ENCODE results near the gene CCDC182. TPM values are rescaled to one million over a fixed set of nuclear protein-coding genes. Genes with fewer than 3 reads are reported as not detected.
A peak's percentile ranks its signal among the peaks of the same experiment; 100 is the strongest.

The CCDC182 gene
- total and polyA plus RNA-seq, 4 experiments from 2014 or later, result not detected

GRCh38 chr17:57772774-57773173, 27.7 kb upstream of the CCDC182 start:
- intact Hi-C loops (cut with micrococcal nuclease), result no loop called here
- H3K36me3 ChIP-seq (ENCODE audit: insufficient read depth, low read length), result no peaks in the 10 kb centered on the region
- no peak overlapping the region for H3K4me3 ChIP-seq (ENCODE audit: low read length in 2 of 2)
- no peaks in the 10 kb centered on the region for H3K9me3 Mint-ChIP-seq
- ChIA-PET POLR2A (ENCODE audit: partially characterized antibody) (no interaction called here), CTCF (ENCODE audit: partially characterized antibody) (no interaction called here)
- no peaks in the 10 kb centered on the region for H3K4me1 ChIP-seq (ENCODE audit: insufficient read depth, low read length)
- H3K9me3 ChIP-seq (ENCODE audit: control insufficient read depth in 1 of 2, low read length in 2 of 2), result no peaks in the 10 kb centered on the region
- DNase-seq, result no peak
- H3K4me1 Mint-ChIP-seq, result no peaks in the 10 kb centered on the region
- no peak overlapping the region for H3K27ac Mint-ChIP-seq
- H3K4me3 Mint-ChIP-seq, result no peak overlapping the region
- no peak overlapping the region for H3K27ac ChIP-seq (ENCODE audit: low read depth, low read length)
- peaks cover 30 to 44% of the 10 kb centered on the region in 2 donors for H3K27me3 Mint-ChIP-seq
- H3K36me3 Mint-ChIP-seq, result no peaks in the 10 kb centered on the region
- H3K27me3 ChIP-seq (ENCODE audit: insufficient read depth, low read length), result peaks cover 7% of the 10 kb centered on the region

- Mint-ChIP-seq H3K27me3 (peaks cover 11 to 30% of the 10 kb centered on the region in 2 donors), H3K27ac (peak overlapping the region in 1 of 7 donors; percentile 18), H3K36me3 (no peaks in the 10 kb centered on the region), H3K9me3 (no peaks in the 10 kb centered on the region), H3K4me1 (no peaks in the 10 kb centered on the region), H3K4me3 (peak overlapping the region in 1 of 8 donors; percentile 31)
- ChIA-PET CTCF (ENCODE audit: partially characterized antibody) (interaction anchor here (2.7 kb wide), 1 partner anchor 16 kb away, joined by 10 read pairs; no protein-coding TSS in a partner anchor), POLR2A (ENCODE audit: partially characterized antibody) (no interaction called here)
- Histone ChIP-seq H3K27ac (ENCODE audit: low read depth, low read length) (no peak overlapping the region), H3K4me1 (ENCODE audit: insufficient read depth, low read length) (no peaks in the 10 kb centered on the region), H3K4me3 (ENCODE audit: low read length in 2 of 2) (no peak overlapping the region), H3K36me3 (ENCODE audit: insufficient read depth, low read length) (no peaks in the 10 kb centered on the region), H3K9me3 (ENCODE audit: control insufficient read depth in 1 of 2, low read length in 2 of 2) (no peaks in the 10 kb centered on the region), H3K27me3 (ENCODE audit: insufficient read depth, low read length) (no peaks in the 10 kb centered on the region)
- DNase-seq, result no peak
- intact Hi-C loops (cut with micrococcal nuclease), result no loop called here
These were observed 22.5 kb upstream of the CCDC182 start for GRCh38 chr17:57767561-57767960.

GRCh38 chr17:57766318-57766943, 21.3 kb upstream of the CCDC182 start:
- intact Hi-C loops (cut with micrococcal nuclease), result no loop called here
- H3K36me3 Mint-ChIP-seq, result no peaks in the 10 kb centered on the region
- DNase-seq, result no peak
- no peak overlapping the region for H3K4me3 Mint-ChIP-seq
- CTCF ChIA-PET (ENCODE audit: partially characterized antibody), result interaction anchor here (0.7 to 2.7 kb wide), 3 partner anchors 17 to 131 kb away, joined by 3 to 10 read pairs (median 3); no protein-coding TSS in a partner anchor
- H3K27ac Mint-ChIP-seq, result no peak overlapping the region
- POLR2A ChIA-PET (ENCODE audit: partially characterized antibody), result no interaction called here
- peaks cover 10 to 31% of the 10 kb centered on the region in 2 donors for H3K27me3 Mint-ChIP-seq
- no peaks in the 10 kb centered on the region for H3K27me3 ChIP-seq (ENCODE audit: insufficient read depth, low read length)
- no peaks in the 10 kb centered on the region for H3K9me3 Mint-ChIP-seq
- no peaks in the 10 kb centered on the region for H3K4me1 Mint-ChIP-seq
- no peaks in the 10 kb centered on the region for H3K36me3 ChIP-seq (ENCODE audit: insufficient read depth, low read length)
- no peak overlapping the region for H3K4me3 ChIP-seq (ENCODE audit: low read length in 2 of 2)
- no peaks in the 10 kb centered on the region for H3K9me3 ChIP-seq (ENCODE audit: control insufficient read depth in 1 of 2, low read length in 2 of 2)
- H3K4me1 ChIP-seq (ENCODE audit: insufficient read depth, low read length), result no peaks in the 10 kb centered on the region
- no peak overlapping the region for H3K27ac ChIP-seq (ENCODE audit: low read depth, low read length)

- Histone ChIP-seq H3K4me3 (ENCODE audit: low read length in 2 of 2) (no peak overlapping the region), H3K36me3 (ENCODE audit: insufficient read depth, low read length) (no peaks in the 10 kb centered on the region), H3K27ac (ENCODE audit: low read depth, low read length) (no peak overlapping the region), H3K27me3 (ENCODE audit: insufficient read depth, low read length) (no peaks in the 10 kb centered on the region), H3K9me3 (ENCODE audit: control insufficient read depth in 1 of 2, low read length in 2 of 2) (no peaks in the 10 kb centered on the region), H3K4me1 (ENCODE audit: insufficient read depth, low read length) (no peaks in the 10 kb centered on the region)
- H3K27me3 Mint-ChIP-seq, result peaks cover 6 to 22% of the 10 kb centered on the region in 2 donors
- intact Hi-C loops (cut with micrococcal nuclease), result no loop called here
- H3K4me3 Mint-ChIP-seq, result no peak overlapping the region
- H3K36me3 Mint-ChIP-seq, result no peaks in the 10 kb centered on the region
- no peak for DNase-seq
- CTCF ChIA-PET (ENCODE audit: partially characterized antibody), result interaction anchor here (1.0 to 1.2 kb wide), 2 partner anchors 15 to 21 kb away, joined by 3 read pairs; no protein-coding TSS in a partner anchor
- POLR2A ChIA-PET (ENCODE audit: partially characterized antibody), result no interaction called here
- H3K4me1 Mint-ChIP-seq, result no peaks in the 10 kb centered on the region
- H3K27ac Mint-ChIP-seq, result no peak overlapping the region
- no peaks in the 10 kb centered on the region for H3K9me3 Mint-ChIP-seq
These were observed 17.6 kb upstream of the CCDC182 start for GRCh38 chr17:57762452-57763395.

GRCh38 chr17:57761887-57762286, 16.8 kb upstream of the CCDC182 start:
- Histone ChIP-seq H3K27ac (ENCODE audit: low read depth, low read length) (no peak overlapping the region), H3K4me3 (ENCODE audit: low read length in 2 of 2) (no peak overlapping the region), H3K4me1 (ENCODE audit: insufficient read depth, low read length) (no peaks in the 10 kb centered on the region), H3K27me3 (ENCODE audit: insufficient read depth, low read length) (no peaks in the 10 kb centered on the region), H3K36me3 (ENCODE audit: insufficient read depth, low read length) (no peaks in the 10 kb centered on the region), H3K9me3 (ENCODE audit: control insufficient read depth in 1 of 2, low read length in 2 of 2) (no peaks in the 10 kb centered on the region)
- peak overlapping the region in 1 of 7 donors; percentile 46 for H3K27ac Mint-ChIP-seq
- peaks cover 4 to 19% of the 10 kb centered on the region in 2 donors for H3K27me3 Mint-ChIP-seq
- no peak overlapping the region for H3K4me3 Mint-ChIP-seq
- H3K9me3 Mint-ChIP-seq, result no peaks in the 10 kb centered on the region
- no peaks in the 10 kb centered on the region for H3K4me1 Mint-ChIP-seq
- no peaks in the 10 kb centered on the region for H3K36me3 Mint-ChIP-seq
- DNase-seq, result no peak
- POLR2A ChIA-PET (ENCODE audit: partially characterized antibody), result no interaction called here
- intact Hi-C loops (cut with micrococcal nuclease), result no loop called here
- CTCF ChIA-PET (ENCODE audit: partially characterized antibody), result interaction anchor here (1.0 to 1.2 kb wide), 2 partner anchors 14 to 22 kb away, joined by 3 read pairs; no protein-coding TSS in a partner anchor

GRCh38 chr17:57760046-57760445, 14.9 kb upstream of the CCDC182 start:
- no peak for DNase-seq
- H3K36me3 Mint-ChIP-seq, result no peaks in the 10 kb centered on the region
- ChIA-PET CTCF (ENCODE audit: partially characterized antibody) (interaction anchor here (1.2 kb wide), 1 partner anchor 13 kb away, joined by 4 read pairs; no protein-coding TSS in a partner anchor), POLR2A (ENCODE audit: partially characterized antibody) (no interaction called here)
- H3K4me1 ChIP-seq (ENCODE audit: insufficient read depth, low read length), result no peaks in the 10 kb centered on the region
- H3K27ac Mint-ChIP-seq, result no peak overlapping the region
- no peak overlapping the region for H3K4me3 Mint-ChIP-seq
- no peaks in the 10 kb centered on the region for H3K9me3 ChIP-seq (ENCODE audit: control insufficient read depth in 1 of 2, low read length in 2 of 2)
- no peaks in the 10 kb centered on the region for H3K27me3 ChIP-seq (ENCODE audit: insufficient read depth, low read length)
- H3K4me3 ChIP-seq (ENCODE audit: low read length in 2 of 2), result no peak overlapping the region
- intact Hi-C loops (cut with micrococcal nuclease), result no loop called here
- no peak overlapping the region for H3K27ac ChIP-seq (ENCODE audit: low read depth, low read length)
- H3K27me3 Mint-ChIP-seq, result peaks cover 4 to 16% of the 10 kb centered on the region in 2 donors
- no peaks in the 10 kb centered on the region for H3K4me1 Mint-ChIP-seq
- H3K36me3 ChIP-seq (ENCODE audit: insufficient read depth, low read length), result no peaks in the 10 kb centered on the region
- H3K9me3 Mint-ChIP-seq, result no peaks in the 10 kb centered on the region

- intact Hi-C loops (cut with micrococcal nuclease), result no loop called here
- H3K27me3 Mint-ChIP-seq, result peaks cover 4 to 16% of the 10 kb centered on the region in 2 donors
- Histone ChIP-seq H3K27ac (ENCODE audit: low read depth, low read length) (no peak overlapping the region), H3K9me3 (ENCODE audit: control insufficient read depth in 1 of 2, low read length in 2 of 2) (no peaks in the 10 kb centered on the region), H3K36me3 (ENCODE audit: insufficient read depth, low read length) (no peaks in the 10 kb centered on the region), H3K4me1 (ENCODE audit: insufficient read depth, low read length) (no peaks in the 10 kb centered on the region), H3K27me3 (ENCODE audit: insufficient read depth, low read length) (no peaks in the 10 kb centered on the region), H3K4me3 (ENCODE audit: low read length in 2 of 2) (no peak overlapping the region)
- no peaks in the 10 kb centered on the region for H3K4me1 Mint-ChIP-seq
- no peak overlapping the region for H3K27ac Mint-ChIP-seq
- no peak overlapping the region for H3K4me3 Mint-ChIP-seq
- CTCF ChIA-PET (ENCODE audit: partially characterized antibody), result no interaction called here
- POLR2A ChIA-PET (ENCODE audit: partially characterized antibody), result no interaction called here
- no peaks in the 10 kb centered on the region for H3K36me3 Mint-ChIP-seq
- DNase-seq, result no peak
- no peaks in the 10 kb centered on the region for H3K9me3 Mint-ChIP-seq
These were observed 13.6 kb upstream of the CCDC182 start for GRCh38 chr17:57758654-57759053.
